Medulla oblongata (tissue), 1 donor: ENCODE data around the gene WDR12.
A peak's percentile ranks its signal among the peaks of the same experiment; 100 is the strongest.
"Not testable (repeated sequence)": the region's sequence is repeated elsewhere in the genome, so short reads cannot be mapped to it uniquely, and the experiment has no call there.

Experiments
- DNase-seq: peaks from one replicate; pipeline ENCODE4 v3.0.0-alpha.2; 2015; ENCODE audit errors: extremely low spot score

The WDR12 gene

GRCh38 chr2:202911512-202912341 is at the start of gene WDR12, which contains the start of gene CARF:
Gene WDR12 (minus strand): TSS chr2:202911673. CDS start chr2:202911476, 197 bp downstream.
Gene CARF (plus strand): TSS chr2:202912275. CDS start chr2:202941903, 29,628 bp downstream.
- DNase-seq = peak; percentile 98

GRCh38 chr2:202960524-202960923 is 49.1 kb upstream of the WDR12 start:
- no peak for DNase-seq

- DNase-seq = no peak
These were observed 39.1 kb upstream of the WDR12 start for GRCh38 chr2:202950592-202950991.

- DNase-seq = not testable (repeated sequence)
These were observed 37.9 kb upstream of the WDR12 start for GRCh38 chr2:202949333-202949732.

- DNase-seq = no peak
These were observed 34.0 kb upstream of the WDR12 start for GRCh38 chr2:202945497-202945896.

GRCh38 chr2:202944816-202945215 is 33.3 kb upstream of the WDR12 start:
- no peak for DNase-seq

GRCh38 chr2:202944408-202944807 is 32.9 kb upstream of the WDR12 start:
- no peak for DNase-seq

GRCh38 chr2:202941771-202942170 is 30.3 kb upstream of the WDR12 start:
- no peak for DNase-seq

- DNase-seq = no peak
These were observed 27.5 kb upstream of the WDR12 start for GRCh38 chr2:202938960-202939359.

GRCh38 chr2:202934456-202934855 is 23.0 kb upstream of the WDR12 start:
- DNase-seq = no peak

- no peak for DNase-seq
These were observed 22.5 kb upstream of the WDR12 start for GRCh38 chr2:202933958-202934357.

GRCh38 chr2:202933139-202933510 is 21.7 kb upstream of the WDR12 start:
- no peak for DNase-seq

GRCh38 chr2:202932425-202933138 is 21.1 kb upstream of the WDR12 start:
- no peak for DNase-seq

GRCh38 chr2:202918860-202919259 is 7.4 kb upstream of the WDR12 start:
- no peak for DNase-seq

GRCh38 chr2:202912342-202913201 is 1.1 kb upstream of the WDR12 start:
- DNase-seq = peak; percentile 7

GRCh38 chr2:202911203-202911511 is 316 bp downstream of the WDR12 start:
- no peak for DNase-seq

- no peak for DNase-seq
These were observed 775 bp downstream of the WDR12 start for GRCh38 chr2:202910698-202911097.

GRCh38 chr2:202910250-202910649 is 1.2 kb downstream of the WDR12 start:
- DNase-seq = not testable (repeated sequence)

- no peak for DNase-seq
These were observed 1.9 kb downstream of the WDR12 start for GRCh38 chr2:202909394-202910192.

- no peak for DNase-seq
These were observed 3.3 kb downstream of the WDR12 start for GRCh38 chr2:202908186-202908585.

- DNase-seq = not testable (repeated sequence)
These were observed 6.0 kb downstream of the WDR12 start for GRCh38 chr2:202905507-202905906.
